ENCODE measurements around the gene ATG4A.

ATG4A gene, protein sequence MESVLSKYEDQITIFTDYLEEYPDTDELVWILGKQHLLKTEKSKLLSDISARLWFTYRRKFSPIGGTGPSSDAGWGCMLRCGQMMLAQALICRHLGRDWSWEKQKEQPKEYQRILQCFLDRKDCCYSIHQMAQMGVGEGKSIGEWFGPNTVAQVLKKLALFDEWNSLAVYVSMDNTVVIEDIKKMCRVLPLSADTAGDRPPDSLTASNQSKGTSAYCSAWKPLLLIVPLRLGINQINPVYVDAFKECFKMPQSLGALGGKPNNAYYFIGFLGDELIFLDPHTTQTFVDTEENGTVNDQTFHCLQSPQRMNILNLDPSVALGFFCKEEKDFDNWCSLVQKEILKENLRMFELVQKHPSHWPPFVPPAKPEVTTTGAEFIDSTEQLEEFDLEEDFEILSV

DNA sequence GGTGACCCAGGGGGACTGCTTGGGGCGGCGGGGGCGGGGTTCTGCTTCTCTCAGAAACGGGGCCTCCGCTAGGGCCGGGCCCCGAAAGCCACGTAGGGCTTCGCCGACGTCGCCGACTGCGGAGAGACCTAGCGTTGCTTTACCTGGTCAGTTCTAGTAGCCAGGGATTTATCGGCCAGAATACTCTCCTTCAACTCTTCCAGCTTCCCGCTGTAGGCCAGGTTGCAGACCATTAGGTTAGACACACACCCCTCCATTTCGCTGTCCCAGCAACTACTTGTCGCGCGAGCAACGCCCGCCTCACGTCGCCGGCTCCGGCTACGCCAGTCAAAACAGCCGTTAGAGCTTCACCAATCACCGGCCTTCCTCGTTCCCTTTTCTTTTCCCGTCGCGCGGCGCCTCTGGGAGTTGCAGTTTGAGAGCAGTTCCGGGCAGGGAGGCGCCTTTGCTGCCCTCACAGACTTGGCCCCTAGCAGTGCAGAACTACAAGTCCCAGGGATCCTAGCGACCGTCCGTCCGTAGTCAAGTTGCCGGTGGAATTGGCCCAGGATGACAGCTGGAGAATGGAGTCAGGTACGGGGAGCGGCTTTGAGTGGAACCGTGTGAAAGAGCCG is at the start of gene ATG4A, which contains the start of gene PSMD10:
Gene ATG4A (plus strand): TSS at position 515 of the 614 bp plus-strand sequence. CDS start 49 bp downstream, at position 564.
Gene PSMD10 (minus strand): TSS at position 279 of the 614 bp plus-strand sequence. CDS start 22 bp downstream, at position 257.
- DNase-seq (ENCODE audit: insufficient read length, low spot score) (peak; percentile 57), FAIRE-seq (no peak)

DNA sequence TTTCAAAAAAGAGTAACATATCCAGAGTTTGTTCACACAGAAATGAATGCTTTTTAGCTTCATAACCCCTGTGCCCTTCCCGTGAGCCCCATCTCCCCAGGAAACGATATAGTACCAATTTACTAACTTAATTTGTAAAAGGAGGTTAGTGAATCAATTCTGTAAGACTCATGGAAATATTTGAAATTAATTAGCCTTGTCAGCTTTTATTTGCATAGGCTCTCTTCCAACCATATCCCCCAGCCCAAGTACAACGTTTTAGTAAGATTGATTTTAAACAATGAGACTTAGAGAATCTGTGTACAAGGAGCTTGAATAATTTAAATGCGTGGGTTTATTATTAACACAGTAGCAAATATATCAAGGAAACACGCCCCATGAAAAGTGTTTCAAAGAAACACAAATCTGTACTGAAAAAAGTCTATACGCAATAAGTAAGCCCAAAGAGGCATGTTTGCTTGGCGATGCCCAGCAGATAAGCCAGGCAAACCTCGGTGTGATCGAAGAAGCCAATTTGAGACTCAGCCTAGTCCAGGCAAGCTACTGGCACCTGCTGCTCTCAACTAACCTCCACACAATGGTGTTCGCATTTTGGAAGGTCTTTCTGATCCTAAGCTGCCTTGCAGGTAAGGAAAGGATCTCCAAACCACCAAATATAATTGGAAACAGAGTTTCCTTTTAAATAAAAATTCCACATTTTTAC is 46.9 kb upstream of the ATG4A start, which contains the start of gene VSIG1:
Gene VSIG1 (plus strand): TSS at position 512 of the 703 bp plus-strand sequence. CDS start 66 bp downstream, at position 578.
- FAIRE-seq, result no peak

DNA sequence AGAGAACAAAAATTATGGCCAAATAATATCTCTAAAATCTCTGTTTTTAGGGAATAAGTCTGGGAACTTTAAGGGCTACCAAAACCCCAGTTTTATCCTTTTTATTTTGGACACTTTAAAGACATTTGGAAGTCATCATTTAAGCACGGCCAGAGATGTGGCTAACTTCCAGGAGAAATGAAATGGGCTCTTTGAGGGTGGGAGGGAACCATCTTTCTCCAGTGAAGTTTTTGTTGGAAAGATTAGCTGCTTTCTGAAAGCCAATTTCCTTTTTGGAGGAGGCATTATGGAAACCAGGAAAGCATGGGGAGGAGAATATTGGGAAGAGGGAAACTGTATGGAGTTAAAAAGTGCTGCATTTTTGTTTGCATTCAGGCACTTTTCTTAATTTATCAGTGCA is 41.9 kb upstream of the ATG4A start:
- DNase-seq (ENCODE audit: insufficient read length, low spot score) (no peak), FAIRE-seq (no peak)

More for the DNA sequence above, 46.9 kb upstream of the ATG4A start, which contains the start of gene VSIG1:
- DNase-seq (ENCODE audit: insufficient read length, low spot score), result no peak

DNA sequence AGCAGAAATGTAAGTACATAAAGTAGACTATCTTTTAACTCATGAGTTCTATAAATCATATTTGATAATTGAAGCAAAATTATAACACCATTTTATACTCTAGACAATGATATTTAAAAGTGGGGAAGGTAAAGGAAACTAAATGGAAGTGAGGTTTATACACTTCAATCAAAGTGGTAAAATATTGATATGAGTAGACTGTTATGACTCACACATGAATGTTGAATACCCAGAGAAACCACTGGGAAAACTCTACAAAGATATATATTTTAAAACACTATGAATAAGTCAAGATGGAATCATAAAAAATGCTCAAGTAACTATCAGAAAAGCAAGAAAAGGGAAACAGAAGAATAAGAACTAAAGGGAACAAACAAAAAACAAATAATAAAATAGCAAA is 38.4 kb upstream of the ATG4A start:
- FAIRE-seq (no peak), DNase-seq (ENCODE audit: insufficient read length, low spot score) (no peak)

DNA sequence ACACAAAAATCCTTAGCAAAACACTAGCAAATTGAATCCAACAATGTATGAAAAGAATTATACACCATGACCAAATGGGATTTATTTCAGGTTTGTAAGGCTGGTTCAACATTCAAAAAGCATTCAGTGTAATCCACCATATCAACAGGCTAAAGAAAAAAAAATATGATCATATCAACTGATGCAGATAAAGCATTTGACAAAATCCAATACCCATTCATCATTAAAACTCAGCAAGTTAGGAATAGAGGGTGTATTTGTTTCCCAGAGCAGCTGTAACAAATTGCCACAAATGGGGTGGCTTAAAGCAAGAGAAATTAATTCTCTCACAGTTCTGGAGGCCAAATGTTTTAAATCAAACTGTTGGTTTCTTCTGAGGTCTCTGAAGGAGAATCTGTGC is 36.0 kb upstream of the ATG4A start:
- DNase-seq (ENCODE audit: insufficient read length, low spot score) (no peak), FAIRE-seq (no peak)

DNA sequence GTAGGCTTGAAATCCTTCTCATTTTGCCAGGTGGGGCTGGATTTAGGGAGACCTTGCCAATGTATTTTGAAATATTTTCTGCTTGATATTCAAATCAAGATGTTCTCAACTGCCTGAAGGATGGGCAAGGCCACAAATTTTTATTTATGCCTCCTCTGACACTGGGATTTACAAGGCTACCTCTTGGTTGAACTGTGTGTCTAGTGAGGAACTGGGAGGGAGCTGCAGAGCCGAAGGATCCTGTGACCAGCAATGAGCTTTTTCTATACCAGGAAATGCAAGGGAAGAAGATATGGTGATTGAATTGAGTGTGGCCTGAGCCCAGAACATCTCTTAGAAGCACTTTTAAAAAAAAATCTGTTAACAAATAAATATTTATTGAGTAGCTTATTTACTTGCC is 31.8 kb upstream of the ATG4A start:
- FAIRE-seq, result no peak
- DNase-seq (ENCODE audit: insufficient read length, low spot score), result no peak

DNA sequence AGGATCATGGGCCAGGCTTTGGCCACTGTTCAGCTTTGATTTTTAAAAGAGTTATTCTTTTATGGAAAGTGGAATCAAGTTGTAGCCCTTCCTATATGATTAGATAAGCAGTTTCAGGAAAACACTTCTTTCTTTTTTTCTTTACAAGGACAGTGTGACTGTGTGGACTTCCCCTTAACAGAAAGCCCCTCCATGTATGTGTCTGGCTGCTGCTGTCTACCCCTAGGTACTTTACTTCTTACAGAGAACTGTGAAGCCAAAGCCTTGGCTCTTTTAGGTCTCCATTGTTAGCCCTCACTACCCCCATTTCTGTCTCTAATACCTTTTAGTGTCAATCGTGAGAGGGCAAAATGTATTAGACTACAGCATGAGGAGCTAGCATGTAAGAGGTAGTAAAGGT is 27.6 kb upstream of the ATG4A start:
- no peak for FAIRE-seq
- DNase-seq (ENCODE audit: insufficient read length, low spot score), result no peak

DNA sequence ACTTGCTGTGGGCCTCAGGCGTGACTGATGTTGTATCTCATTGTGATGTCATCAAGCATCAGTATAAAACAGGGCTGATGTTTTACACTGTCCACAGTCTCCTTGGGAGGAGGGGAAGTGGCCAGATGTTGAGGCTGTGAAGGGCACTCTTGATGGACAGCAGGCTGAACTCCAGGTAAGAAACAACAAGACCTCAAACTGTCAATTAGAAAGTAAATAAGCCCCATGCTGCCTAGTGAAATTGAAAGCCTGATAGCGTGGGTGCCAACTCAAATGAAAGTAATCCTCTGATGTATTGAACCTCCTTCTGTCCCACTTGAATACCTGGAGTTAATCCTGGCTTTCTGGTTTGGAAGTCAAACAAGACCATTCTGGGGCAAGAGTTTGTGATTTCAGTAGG is 27.0 kb upstream of the ATG4A start:
- DNase-seq (ENCODE audit: insufficient read length, low spot score), result no peak
- FAIRE-seq, result no peak

DNA sequence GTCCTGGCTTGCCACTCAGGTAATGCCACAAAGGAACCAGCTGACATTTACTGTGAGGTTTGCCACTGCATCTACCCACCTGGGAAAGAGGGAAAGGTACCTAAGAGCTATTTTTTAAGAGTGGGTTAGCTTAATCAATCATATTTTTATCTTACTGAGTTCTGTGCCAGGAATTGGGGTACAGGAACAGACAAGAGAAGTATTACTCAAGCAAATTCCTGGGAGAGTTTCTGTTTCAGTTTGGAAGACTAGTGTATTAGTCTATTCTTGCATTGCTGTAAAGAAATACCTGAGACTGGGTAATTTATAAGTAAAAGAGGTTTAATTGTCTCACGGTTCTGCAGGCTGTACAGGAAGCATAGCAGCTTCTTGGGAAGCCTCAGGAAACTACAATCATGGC is 23.5 kb upstream of the ATG4A start:
- DNase-seq (ENCODE audit: insufficient read length, low spot score) (no peak), FAIRE-seq (no peak)

DNA sequence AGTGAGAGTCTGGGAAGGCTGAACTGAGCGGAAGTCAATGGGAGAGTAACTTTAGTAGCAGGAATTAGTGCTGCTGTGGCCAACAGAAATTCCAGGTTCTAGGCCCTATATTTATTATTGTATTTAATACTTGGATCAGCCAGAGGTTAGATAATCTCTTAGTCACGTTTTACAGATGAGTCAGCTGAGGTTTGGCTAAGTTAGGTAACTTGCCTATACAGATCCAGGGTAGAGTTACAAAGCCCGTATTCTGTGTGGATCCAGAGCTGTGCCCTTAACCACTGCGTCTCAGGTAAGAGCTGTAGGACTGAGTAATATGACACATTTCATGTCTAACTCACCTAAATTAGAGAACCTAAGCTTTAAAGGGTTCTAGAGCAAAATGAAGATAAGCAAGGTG is 20.7 kb upstream of the ATG4A start:
- DNase-seq (ENCODE audit: insufficient read length, low spot score), result no peak
- no peak for FAIRE-seq

DNA sequence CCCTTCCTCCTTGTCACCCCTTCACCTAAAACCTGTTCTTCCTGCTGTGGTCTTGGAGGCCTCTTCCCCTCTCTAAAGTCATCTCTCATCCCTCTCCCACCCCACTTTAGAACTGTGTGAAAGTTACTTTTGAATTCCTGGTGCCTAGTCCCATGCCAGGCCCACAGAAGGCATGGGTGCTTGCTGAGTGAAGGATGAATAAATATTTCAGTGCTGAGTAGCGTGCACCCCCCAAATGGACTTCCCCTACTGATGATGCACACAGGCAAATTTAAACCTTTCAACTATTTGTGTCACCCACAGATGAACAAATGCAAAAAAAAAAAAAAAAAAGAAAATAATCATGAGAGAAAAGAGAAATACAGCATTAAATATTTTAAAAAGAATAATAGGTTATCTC is 20.0 kb upstream of the ATG4A start:
- no peak for FAIRE-seq
- DNase-seq (ENCODE audit: insufficient read length, low spot score), result no peak

DNA sequence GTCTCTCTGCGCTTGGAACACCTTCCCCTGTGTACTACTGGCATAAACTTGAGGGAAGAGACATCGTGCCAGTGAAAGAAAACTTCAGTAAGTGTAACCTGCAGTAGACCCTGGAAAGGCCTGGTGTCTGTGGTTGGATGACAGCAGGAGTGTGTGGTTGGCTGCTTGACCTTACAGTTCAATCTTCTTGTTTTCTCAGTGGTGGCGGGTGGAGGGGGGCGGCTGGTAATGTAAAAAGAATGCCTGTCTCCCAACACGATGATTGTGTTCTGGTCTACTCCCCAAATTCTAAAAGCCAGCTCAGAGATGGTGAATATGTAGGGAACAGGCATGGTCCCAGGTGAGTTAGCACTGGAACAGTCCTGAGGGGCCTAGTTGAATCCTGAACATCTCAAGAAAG is 18.8 kb upstream of the ATG4A start:
- FAIRE-seq, result no peak
- DNase-seq (ENCODE audit: insufficient read length, low spot score), result no peak

DNA sequence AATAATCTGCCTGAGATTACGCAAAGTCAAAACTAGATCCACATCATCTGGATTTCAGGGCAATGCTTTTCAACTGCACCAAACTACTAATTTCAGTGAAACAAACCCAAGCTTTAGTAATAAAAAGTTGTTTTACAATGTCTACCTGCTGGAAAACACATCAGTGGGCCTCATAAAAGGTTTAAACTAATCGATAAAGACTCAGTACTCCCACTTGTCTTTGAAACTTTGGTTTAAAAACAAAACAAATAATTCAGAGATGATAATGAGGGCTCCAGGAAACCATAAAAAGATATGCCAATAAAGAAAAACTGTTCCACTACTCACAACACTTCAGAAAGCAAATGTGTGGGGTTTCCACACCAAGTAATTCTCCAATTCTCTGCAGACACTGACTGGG is 10.5 kb upstream of the ATG4A start:
- DNase-seq (ENCODE audit: insufficient read length, low spot score) (no peak), FAIRE-seq (no peak)

DNA sequence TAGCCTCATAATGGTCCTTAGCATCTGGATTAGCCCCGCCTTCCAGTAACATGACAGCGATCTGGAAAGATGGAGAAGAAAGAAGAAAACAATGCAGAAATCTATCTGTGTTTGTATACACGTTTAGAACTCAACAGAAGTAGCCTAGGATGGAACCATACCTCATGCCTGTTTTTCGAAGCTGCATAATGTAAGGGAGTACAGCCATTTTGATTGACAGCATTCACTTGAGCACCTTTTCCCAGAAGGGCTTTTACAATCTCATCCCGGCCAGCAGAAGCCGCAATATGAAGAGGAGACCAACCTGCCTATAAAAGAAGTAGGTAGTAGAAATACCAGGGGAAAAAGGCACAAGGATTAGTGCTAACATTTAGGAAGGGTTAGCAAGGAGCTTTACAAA is 3.8 kb upstream of the ATG4A start:
- no peak for FAIRE-seq

DNA sequence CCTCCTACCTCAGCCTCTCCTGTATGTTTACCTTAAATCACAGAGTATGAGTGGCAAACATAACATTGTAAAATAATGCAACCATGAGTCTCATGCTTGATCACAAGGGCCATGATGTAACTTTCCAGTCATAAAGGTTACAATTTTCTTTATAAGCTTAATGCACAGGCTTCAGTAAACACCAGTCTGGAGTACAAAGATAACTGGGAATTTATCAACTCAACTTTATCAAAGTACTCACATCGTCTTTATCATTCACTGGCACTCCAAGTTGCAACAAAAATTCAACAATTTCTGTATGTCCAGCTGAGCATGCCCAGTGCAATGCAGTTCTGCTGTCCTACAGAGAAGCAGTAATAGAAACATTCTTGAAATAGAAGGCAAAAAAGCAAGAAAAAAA is 3.1 kb upstream of the ATG4A start:
- FAIRE-seq (no peak), DNase-seq (ENCODE audit: insufficient read length, low spot score) (no peak)

More for the DNA sequence above, 3.8 kb upstream of the ATG4A start:
- DNase-seq (ENCODE audit: insufficient read length, low spot score), result no peak

DNA sequence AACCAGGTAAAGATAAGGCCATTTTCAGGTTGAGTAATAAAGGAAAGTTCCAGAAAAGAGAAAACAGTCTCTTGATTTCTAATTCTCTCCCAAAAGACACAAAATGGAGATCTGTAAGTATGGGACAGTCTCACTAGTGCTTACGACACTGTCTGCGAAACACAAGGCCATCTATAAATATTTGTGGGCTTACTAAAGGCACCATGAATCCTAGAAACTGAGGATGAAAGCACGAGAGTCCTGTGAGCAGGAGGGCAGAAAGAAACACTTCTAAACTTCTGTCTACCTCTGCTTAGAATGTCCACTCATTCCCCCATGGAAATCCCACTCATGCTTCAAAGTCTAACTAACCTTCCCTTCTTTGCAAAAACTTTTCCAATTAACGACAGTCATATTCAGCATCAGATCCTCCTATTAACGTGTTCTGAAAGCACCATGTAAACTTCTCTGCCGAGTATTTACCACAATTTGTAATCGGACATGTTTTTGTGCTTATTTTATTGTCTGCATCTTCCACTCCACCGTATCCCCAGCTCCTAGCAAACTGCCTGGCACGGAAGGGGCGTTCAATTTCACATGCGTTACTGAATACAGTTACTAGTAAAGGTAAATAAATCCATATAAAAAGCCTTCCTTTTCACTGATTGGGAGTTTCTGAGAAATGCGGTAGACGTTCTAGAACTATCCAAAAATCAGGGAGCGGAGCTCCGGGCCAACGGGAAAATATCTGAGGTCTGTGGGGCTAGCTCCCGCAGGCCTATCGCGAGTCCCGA is 901 bp upstream of the ATG4A start:
- no peak for DNase-seq (ENCODE audit: insufficient read length, low spot score)
- no peak for FAIRE-seq

DNA sequence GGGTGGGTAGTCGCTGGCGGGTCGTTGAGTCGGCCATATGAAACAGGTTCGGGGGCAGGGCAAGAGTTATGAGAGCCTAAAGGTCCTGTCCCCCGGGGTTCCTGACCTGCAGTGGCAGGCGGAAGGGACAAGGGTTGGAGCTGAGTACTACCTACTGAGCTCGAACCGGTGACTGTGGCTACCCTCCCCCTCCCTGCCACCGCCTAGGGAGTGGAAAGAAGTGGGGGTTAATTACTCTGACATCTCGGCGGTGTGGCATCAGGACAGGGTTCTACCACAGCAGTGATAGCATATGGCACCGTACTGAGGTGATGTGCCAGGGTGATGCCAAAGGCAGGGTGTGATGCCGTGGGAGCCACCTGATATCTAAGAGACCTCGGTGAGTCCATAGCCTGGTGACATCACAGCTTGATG is 307 bp downstream of the ATG4A start:
- DNase-seq (ENCODE audit: insufficient read length, low spot score) (no peak), FAIRE-seq (no peak)

DNA sequence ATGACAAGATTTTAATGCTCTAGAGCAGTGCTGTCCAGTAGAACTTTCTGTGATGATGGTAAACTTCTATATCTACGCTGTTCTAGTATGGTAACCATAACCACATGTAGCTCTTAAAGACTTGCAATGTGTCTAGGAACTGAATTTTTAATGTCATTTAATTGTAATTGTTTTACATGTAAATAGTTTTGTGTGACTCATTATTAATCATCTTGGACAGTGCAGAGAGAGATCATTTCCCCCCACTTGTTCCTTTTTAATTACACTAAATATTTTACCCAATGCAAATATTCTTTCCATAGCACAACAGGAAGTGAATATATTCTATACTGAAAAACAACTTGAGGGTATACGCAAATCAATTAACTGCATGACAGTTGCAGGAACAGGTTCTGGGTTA is 5.8 kb downstream of the ATG4A start:
- no peak for DNase-seq (ENCODE audit: insufficient read length, low spot score)
- FAIRE-seq, result no peak

DNA sequence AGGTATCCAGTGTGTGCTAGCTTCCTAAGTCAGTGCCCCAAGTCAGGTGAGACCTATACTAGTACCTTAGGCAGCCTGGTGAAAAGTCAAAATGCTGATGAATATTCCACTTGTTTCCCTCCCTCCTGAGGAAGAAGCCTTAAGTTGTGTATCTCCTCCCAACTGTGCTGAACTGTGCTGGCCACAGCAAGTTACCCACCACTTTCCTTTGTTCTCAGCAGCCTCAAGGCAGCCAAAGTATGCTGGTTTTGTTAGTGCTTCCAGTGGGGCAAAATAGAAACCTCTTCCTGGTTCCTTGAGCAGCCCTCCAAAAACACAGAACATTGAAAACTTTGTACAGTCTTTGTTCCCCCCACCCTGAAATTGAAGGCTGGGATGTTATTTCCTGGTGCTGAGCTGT is 13.9 kb downstream of the ATG4A start:
- FAIRE-seq (no peak), DNase-seq (ENCODE audit: insufficient read length, low spot score) (no peak)

DNA sequence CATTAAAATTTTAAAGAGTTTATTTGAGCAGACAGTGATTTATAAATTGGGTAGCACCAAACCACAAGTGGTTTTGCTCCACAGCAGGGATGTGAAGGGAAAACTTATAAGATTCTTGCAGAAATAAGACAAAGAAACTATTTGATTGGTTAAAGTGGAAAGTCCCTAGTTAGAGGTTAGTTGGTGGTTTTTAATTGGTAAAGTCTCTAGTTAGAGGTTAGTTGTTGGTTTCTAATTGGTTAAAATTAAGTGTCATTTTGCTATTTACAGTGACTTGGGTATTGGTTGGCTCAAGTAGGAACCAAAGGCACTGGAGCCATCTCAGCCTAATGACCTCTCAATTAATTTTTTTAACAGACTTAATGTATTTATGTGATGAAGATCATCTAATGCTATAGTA is 23.0 kb downstream of the ATG4A start:
- FAIRE-seq, result no peak
- DNase-seq (ENCODE audit: insufficient read length, low spot score), result no peak

DNA sequence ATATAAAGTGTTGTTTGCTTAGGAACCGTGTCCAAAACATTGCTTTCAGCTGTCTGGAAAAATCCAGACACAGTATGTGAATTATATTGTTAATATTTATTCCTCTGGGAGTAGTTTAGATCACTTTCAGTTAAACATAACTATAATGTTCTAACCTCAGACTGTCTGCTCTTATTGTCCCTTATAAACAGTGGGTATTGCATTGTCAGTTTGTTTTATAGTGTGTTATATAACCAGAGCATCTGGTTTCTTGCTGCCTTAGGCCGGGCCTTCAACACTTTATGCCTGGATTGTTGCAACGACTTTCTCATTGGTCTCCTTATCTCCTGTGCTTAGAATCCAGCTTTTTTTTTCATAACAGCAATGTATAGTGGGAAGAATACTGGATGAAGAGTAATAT is 26.4 kb downstream of the ATG4A start:
- FAIRE-seq, result no peak
- no peak for DNase-seq (ENCODE audit: insufficient read length, low spot score)

Measured in HTR-8/SVneo (cell line).